DND-41 (cell line): ENCODE results near the gene KCNQ5.
A peak's percentile ranks its signal among the peaks of the same experiment; 100 is the strongest.

ENCODE experiments used
- ATAC-seq: fragments of 200-7000 bp; cut with Tn5 transposase; 3 replicates; pipeline ENCODE4 v1.9.1; 2021; ENCODE audit warnings: low read depth; ENCODE audit not compliant: insufficient read depth
- DNase-seq: peaks from one replicate; pipeline ENCODE4 v3.0.0-alpha.2; 2020
- H2AFZ ChIP-seq: 2 replicates; pipeline ENCODE4 v1.6.0; 2012; ENCODE audit warnings: low read depth, low read length
- H3K27ac ChIP-seq: 2 replicates; pipeline ENCODE4 v1.5.1; 2012; ENCODE audit warnings: low read length, inconsistent platforms
- H3K27me3 ChIP-seq: fragments of 200-600 bp; sonication (generic); 2 replicates; pipeline ENCODE4 v1.6.0; 2012; ENCODE audit warnings: low read length, mild to moderate bottlenecking, inconsistent platforms; ENCODE audit not compliant: insufficient read depth, poor library complexity
- H3K36me3 ChIP-seq: 2 replicates; pipeline ENCODE4 v1.5.1; 2012; ENCODE audit warnings: low read length, inconsistent platforms; ENCODE audit not compliant: insufficient read depth
- H3K4me1 ChIP-seq: 2 replicates; pipeline ENCODE4 v1.5.1; 2012; ENCODE audit warnings: mild to moderate bottlenecking, low read length; ENCODE audit not compliant: insufficient read depth
- H3K4me2 ChIP-seq: 2 replicates; pipeline ENCODE4 v1.6.0; 2012; ENCODE audit warnings: mild to moderate bottlenecking, moderate library complexity, low read length, inconsistent platforms; ENCODE audit not compliant: insufficient read depth
- H3K4me3 ChIP-seq, 2 experiments: fragments of 200-600 bp in 1 of 2; shearing (Covaris generic) in 1 of 2; 2 replicates each; pipeline ENCODE4 v1.5.1; 2012 to 2016; ENCODE audit warnings: inconsistent platforms in 2 of 2, low read length in 2 of 2, mild to moderate bottlenecking in 2 of 2, low read depth in 1 of 2, moderate library complexity in 1 of 2
- H3K79me2 ChIP-seq: 2 replicates; pipeline ENCODE4 v1.6.0; 2012; ENCODE audit warnings: low read length, inconsistent platforms; ENCODE audit not compliant: insufficient read depth
- H3K9ac ChIP-seq: 2 replicates; pipeline ENCODE4 v1.6.0; 2012; ENCODE audit warnings: low read depth, mild to moderate bottlenecking, inconsistent platforms, low read length, moderate library complexity
- H3K9me3 ChIP-seq: 2 replicates; pipeline ENCODE4 v1.5.1; 2012; ENCODE audit warnings: low read length, moderate library complexity, mild to moderate bottlenecking, inconsistent platforms; ENCODE audit not compliant: insufficient read depth, severe bottlenecking
- H4K20me1 ChIP-seq: 2 replicates; pipeline ENCODE4 v1.6.0; 2012; ENCODE audit warnings: low read length; ENCODE audit not compliant: insufficient read depth
- CTCF ChIP-seq: IDR thresholded peaks from 2 replicates; pipeline ENCODE4 v1.5.1; 2012; ENCODE audit warnings: borderline replicate concordance, low read length, moderate library complexity, mild to moderate bottlenecking; ENCODE audit not compliant: poor library complexity, severe bottlenecking; ENCODE audit errors: extremely low read depth
- EZH2 ChIP-seq: IDR thresholded peaks from 3 replicates; pipeline ENCODE4 v1.6.1; 2012; ENCODE audit warnings: borderline replicate concordance, low read depth, mild to moderate bottlenecking, moderate library complexity, low read length, inconsistent platforms; ENCODE audit not compliant: severe bottlenecking

KCNQ5 gene

GRCh38 chr6:72620871-72621290, 983 bp upstream of the KCNQ5 start:
- DNase-seq (no peak), ATAC-seq (no peak)
- peaks cover 31% of the 10 kb centered on the region for H3K79me2 ChIP-seq
- 0 out of 2 replicates have a peak overlapping the region, but pooled peaks have one; percentile 9 for H2AFZ ChIP-seq
- peak overlapping the region; percentile 67 for H3K4me2 ChIP-seq
- H3K36me3 ChIP-seq: no peaks in the 10 kb centered on the region
- TF ChIP-seq EZH2 (no peak), CTCF (no peak)
- peaks cover 51% of the 10 kb centered on the region for H3K4me1 ChIP-seq
- H3K27me3 ChIP-seq: no peaks in the 10 kb centered on the region
- H4K20me1 ChIP-seq: no peaks in the 10 kb centered on the region
- peak overlapping the region in 1 of 2 experiments; percentile 70; a peak in 2 of 4 replicates for H3K4me3 ChIP-seq
- peak overlapping the region; percentile 70; the same call in 1 of the 2 replicates for H3K9ac ChIP-seq
- 0 out of 2 replicates have a peak overlapping the region, but pooled peaks have one; percentile 21 for H3K27ac ChIP-seq
- H3K9me3 ChIP-seq: no peaks in the 10 kb centered on the region

GRCh38 chr6:72622094-72622940, 453 bp downstream of the KCNQ5 start:
- H3K27ac ChIP-seq: peak overlapping the region; percentile 77
- H3K4me1 ChIP-seq: peaks cover 54% of the 10 kb centered on the region
- peak overlapping the region; percentile 60 to 70 for H3K4me3 ChIP-seq
- ATAC-seq (peak; percentile 59), DNase-seq (peak; percentile 68)
- H3K36me3 ChIP-seq: no peaks in the 10 kb centered on the region
- peak overlapping the region; percentile 67 for H3K4me2 ChIP-seq
- H3K79me2 ChIP-seq: peaks cover 42% of the 10 kb centered on the region
- peaks cover 2% of the 10 kb centered on the region; the same call in 1 of the 2 replicates for H4K20me1 ChIP-seq
- TF ChIP-seq EZH2 (no peak), CTCF (peak; percentile 12)
- no peaks in the 10 kb centered on the region for H3K27me3 ChIP-seq
- H3K9me3 ChIP-seq: no peaks in the 10 kb centered on the region
- peak overlapping the region; percentile 85 for H2AFZ ChIP-seq
- H3K9ac ChIP-seq: peak overlapping the region; percentile 70

GRCh38 chr6:72623808-72624207, 1.9 kb downstream of the KCNQ5 start:
- Histone ChIP-seq H3K27ac (peak overlapping the region; percentile 77; the same call in 1 of the 2 replicates), H3K36me3 (no peaks in the 10 kb centered on the region), H3K9ac (peak overlapping the region; percentile 70; the same call in 1 of the 2 replicates), H3K4me3 (peak overlapping the region in 1 of 2 experiments; percentile 70; a peak in 1 of 4 replicates), H2AFZ (0 out of 2 replicates have a peak overlapping the region, but pooled peaks have one; percentile 11), H3K9me3 (no peaks in the 10 kb centered on the region), H3K4me1 (peaks cover 54% of the 10 kb centered on the region), H3K27me3 (no peaks in the 10 kb centered on the region), H3K4me2 (peak overlapping the region; percentile 67; the same call in 1 of the 2 replicates), H4K20me1 (peaks cover 9% of the 10 kb centered on the region; the same call in 1 of the 2 replicates), H3K79me2 (peaks cover 49% of the 10 kb centered on the region)
- TF ChIP-seq EZH2 (no peak), CTCF (no peak)
- DNase-seq (no peak), ATAC-seq (no peak)
